ENCODE results near the gene KIF22.
"Not testable (repeated sequence)": the region's sequence is repeated elsewhere in the genome, so short reads cannot be mapped to it uniquely, and the experiment has no call there.

Gene KIF22

DNA sequence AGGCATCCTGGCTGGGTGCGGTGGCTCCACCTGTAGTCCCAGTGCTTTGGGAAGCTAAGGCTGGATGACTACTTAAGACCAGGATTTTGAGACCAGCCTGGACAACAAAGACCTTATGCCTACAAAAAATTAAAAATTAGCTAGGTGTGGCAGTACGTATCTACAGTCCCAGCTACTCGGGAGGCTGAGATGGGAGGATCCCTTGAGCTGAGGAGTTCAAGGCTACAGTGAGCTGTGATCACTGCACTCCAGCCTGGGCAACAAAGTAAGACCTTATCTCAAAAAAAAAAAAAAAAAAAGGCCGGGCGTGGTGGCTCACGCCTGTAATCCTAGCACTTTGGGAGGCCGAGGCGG lies 35.8 kb downstream of the KIF22 start:
- Histone ChIP-seq H3K27ac (ENCODE audit: low read length) (no peak overlapping the region), H3K4me1 (ENCODE audit: control insufficient read depth, insufficient read depth, low read length) (peaks cover 2% of the 10 kb centered on the region; the same call in 1 of the 2 replicates), H3K27me3 (ENCODE audit: control insufficient read depth, insufficient read depth, low read length) (no peaks in the 10 kb centered on the region), H3K9me3 (ENCODE audit: control insufficient read depth, insufficient read depth, low read length) (no peaks in the 10 kb centered on the region), H3K36me3 (ENCODE audit: control insufficient read depth, insufficient read depth, low read length) (no peaks in the 10 kb centered on the region), H3K4me3 (ENCODE audit: low read length) (no peak overlapping the region)
- DNase-seq (ENCODE audit: low read depth, low spot score), result no peak
- no CpG with 5 or more reads among the region's 8 CpGs for WGBS (ENCODE audit: insufficient coverage, insufficient read length)

DNA sequence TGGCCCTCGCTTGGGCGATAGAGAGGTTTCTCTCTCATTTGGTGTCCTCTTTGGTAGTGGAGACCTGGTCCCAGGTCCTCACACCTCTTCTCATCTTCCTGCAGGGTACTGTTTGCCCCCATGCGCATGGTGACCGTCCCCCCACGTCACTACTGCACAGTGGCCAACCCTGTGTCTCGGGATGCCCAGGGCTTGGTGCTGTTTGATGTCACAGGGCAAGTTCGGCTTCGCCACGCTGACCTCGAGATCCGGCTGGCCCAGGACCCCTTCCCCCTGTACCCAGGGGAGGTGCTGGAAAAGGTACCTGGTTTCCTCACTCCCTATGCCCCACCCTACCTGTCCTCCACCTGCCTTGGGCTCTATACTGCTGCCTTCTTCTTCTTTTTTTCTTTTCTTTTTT lies 40.2 kb downstream of the KIF22 start:
- Histone ChIP-seq H3K9me3 (ENCODE audit: control insufficient read depth, insufficient read depth, low read length) (no peaks in the 10 kb centered on the region), H3K4me3 (ENCODE audit: low read length) (no peak overlapping the region), H3K27ac (ENCODE audit: low read length) (no peak overlapping the region), H3K36me3 (ENCODE audit: control insufficient read depth, insufficient read depth, low read length) (no peaks in the 10 kb centered on the region), H3K4me1 (ENCODE audit: control insufficient read depth, insufficient read depth, low read length) (no peaks in the 10 kb centered on the region), H3K27me3 (ENCODE audit: control insufficient read depth, insufficient read depth, low read length) (no peaks in the 10 kb centered on the region)
- no CpG with 5 or more reads among the region's 11 CpGs for WGBS (ENCODE audit: insufficient coverage, insufficient read length)
- no peak for DNase-seq (ENCODE audit: low read depth, low spot score)

DNA sequence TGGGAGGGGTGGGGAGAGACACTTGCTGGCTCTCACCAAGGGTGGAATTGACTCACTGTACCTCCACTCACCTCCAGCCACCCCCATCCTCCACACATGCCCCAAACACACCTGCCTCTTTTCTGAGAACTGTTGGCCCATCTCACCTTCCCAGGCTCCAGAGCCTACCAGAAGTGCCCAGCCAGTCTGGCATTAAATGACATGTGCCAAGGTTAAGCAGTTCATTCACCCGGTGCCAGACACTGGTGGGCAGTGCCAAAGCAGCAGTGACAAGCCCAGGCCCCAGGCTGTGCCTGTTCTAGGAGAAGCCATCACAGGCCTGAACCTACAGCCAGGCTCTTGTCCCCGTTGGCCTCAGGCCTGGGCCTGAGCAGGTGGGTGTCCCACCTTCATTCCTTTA lies 40.9 kb downstream of the KIF22 start:
- no peak for DNase-seq (ENCODE audit: low read depth, low spot score)
- Histone ChIP-seq H3K9me3 (ENCODE audit: control insufficient read depth, insufficient read depth, low read length) (no peaks in the 10 kb centered on the region), H3K4me1 (ENCODE audit: control insufficient read depth, insufficient read depth, low read length) (no peaks in the 10 kb centered on the region), H3K27me3 (ENCODE audit: control insufficient read depth, insufficient read depth, low read length) (no peaks in the 10 kb centered on the region), H3K4me3 (ENCODE audit: low read length) (no peak overlapping the region), H3K27ac (ENCODE audit: low read length) (no peak overlapping the region), H3K36me3 (ENCODE audit: control insufficient read depth, insufficient read depth, low read length) (no peaks in the 10 kb centered on the region)
- WGBS (ENCODE audit: insufficient coverage, insufficient read length), result no CpG with 5 or more reads among the region's 2 CpGs

DNA sequence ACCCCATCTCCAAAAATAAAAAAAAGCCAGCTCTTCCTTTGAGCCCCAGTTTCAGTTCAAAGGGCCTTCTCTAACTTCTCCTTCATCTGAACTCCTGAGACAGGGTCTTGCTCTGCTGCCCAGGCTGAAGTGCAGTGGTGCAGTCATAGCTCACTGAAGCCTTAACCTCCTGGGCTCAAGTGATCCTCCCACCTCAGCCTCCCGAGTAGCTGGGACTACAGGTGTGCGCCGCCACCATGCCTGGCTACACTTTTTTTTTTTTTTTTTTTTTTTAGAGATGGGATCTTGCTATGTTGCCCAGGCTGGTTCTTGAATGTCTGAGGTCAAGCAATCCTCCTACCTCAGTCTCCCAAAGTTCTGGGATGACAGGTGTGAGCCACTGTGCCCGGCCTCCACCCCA lies 42.7 kb downstream of the KIF22 start:
- not testable (repeated sequence) for H3K27ac ChIP-seq (ENCODE audit: low read length); H3K27me3 ChIP-seq (ENCODE audit: control insufficient read depth, insufficient read depth, low read length); H3K4me1 ChIP-seq (ENCODE audit: control insufficient read depth, insufficient read depth, low read length); H3K9me3 ChIP-seq (ENCODE audit: control insufficient read depth, insufficient read depth, low read length); DNase-seq (ENCODE audit: low read depth, low spot score); H3K4me3 ChIP-seq (ENCODE audit: low read length); H3K36me3 ChIP-seq (ENCODE audit: control insufficient read depth, insufficient read depth, low read length)
- WGBS (ENCODE audit: insufficient coverage, insufficient read length), result no CpG with 5 or more reads among the region's 4 CpGs

DNA sequence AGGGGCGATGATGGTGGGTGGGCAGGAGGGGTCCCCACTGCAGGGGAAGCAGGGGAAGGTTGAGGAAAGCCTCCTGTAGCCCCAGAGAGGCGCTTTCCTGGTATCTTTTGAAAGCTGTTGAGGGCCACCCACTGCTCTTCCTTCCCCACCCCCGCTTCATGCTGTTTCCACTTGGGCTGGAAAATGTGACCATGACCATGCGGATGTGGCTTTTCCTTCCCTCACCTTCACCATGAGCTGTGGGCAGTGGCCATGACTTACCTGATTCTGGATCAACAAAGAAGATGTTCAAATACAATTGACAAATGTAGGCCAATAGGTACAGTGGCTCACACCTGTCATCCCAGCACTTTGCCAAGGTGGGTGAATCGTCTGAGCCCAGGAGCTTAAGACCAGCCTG lies 43.5 kb downstream of the KIF22 start:
- H3K9me3 ChIP-seq (ENCODE audit: control insufficient read depth, insufficient read depth, low read length), result no peaks in the 10 kb centered on the region
- WGBS (ENCODE audit: insufficient coverage, insufficient read length), result no CpG with 5 or more reads among the region's 5 CpGs
- H3K27ac ChIP-seq (ENCODE audit: low read length), result no peak overlapping the region
- H3K36me3 ChIP-seq (ENCODE audit: control insufficient read depth, insufficient read depth, low read length), result no peaks in the 10 kb centered on the region
- H3K27me3 ChIP-seq (ENCODE audit: control insufficient read depth, insufficient read depth, low read length), result no peaks in the 10 kb centered on the region
- no peak overlapping the region for H3K4me3 ChIP-seq (ENCODE audit: low read length)
- H3K4me1 ChIP-seq (ENCODE audit: control insufficient read depth, insufficient read depth, low read length), result no peaks in the 10 kb centered on the region
- DNase-seq (ENCODE audit: low read depth, low spot score), result no peak

DNA sequence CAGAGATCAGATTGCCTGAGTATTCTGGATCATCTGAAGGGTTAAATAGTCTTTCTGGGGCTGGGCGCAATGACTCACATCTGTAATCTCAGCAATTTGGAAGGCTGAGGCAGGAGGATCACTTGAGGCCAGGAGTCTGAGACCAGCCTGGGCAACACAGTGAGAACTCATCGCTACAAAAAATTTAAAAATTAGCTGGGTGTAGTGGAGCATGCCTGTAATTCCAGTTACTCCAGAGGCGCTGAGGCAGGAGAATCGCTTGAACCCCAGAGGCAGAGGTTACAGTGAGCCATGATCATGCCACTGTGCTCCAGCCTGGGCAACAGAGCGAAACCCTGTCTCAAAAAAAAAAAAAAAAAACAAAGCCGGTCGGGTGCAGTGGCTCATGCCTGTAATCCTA lies 45.4 kb downstream of the KIF22 start:
- Histone ChIP-seq H3K27me3 (ENCODE audit: control insufficient read depth, insufficient read depth, low read length) (no peaks in the 10 kb centered on the region), H3K27ac (ENCODE audit: low read length) (no peak overlapping the region), H3K36me3 (ENCODE audit: control insufficient read depth, insufficient read depth, low read length) (no peaks in the 10 kb centered on the region), H3K4me1 (ENCODE audit: control insufficient read depth, insufficient read depth, low read length) (no peaks in the 10 kb centered on the region), H3K4me3 (ENCODE audit: low read length) (no peak overlapping the region), H3K9me3 (ENCODE audit: control insufficient read depth, insufficient read depth, low read length) (no peaks in the 10 kb centered on the region)
- DNase-seq (ENCODE audit: low read depth, low spot score), result no peak
- no CpG with 5 or more reads among the region's 7 CpGs for WGBS (ENCODE audit: insufficient coverage, insufficient read length)

DNA sequence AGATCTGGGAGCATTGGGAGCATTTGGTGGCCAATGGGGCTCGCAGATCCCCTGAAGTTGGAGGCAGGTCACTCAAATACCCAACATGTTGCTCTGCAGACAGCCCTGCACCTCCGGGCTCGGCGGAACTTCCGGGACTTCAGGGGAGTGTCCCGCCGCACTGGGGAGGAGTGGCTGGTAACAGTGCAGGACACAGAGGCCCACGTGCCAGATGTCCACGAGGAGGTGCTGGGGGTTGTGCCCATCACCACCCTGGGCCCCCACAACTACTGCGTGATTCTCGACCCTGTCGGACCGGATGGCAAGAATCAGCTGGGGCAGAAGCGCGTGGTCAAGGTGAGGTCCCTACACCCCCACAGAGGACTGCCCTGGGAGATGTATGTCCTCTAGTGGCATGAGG lies 46.1 kb downstream of the KIF22 start:
- H3K4me3 ChIP-seq (ENCODE audit: low read length), result no peak overlapping the region
- no CpG with 5 or more reads among the region's 15 CpGs for WGBS (ENCODE audit: insufficient coverage, insufficient read length)
- H3K27ac ChIP-seq (ENCODE audit: low read length), result no peak overlapping the region
- no peaks in the 10 kb centered on the region for H3K27me3 ChIP-seq (ENCODE audit: control insufficient read depth, insufficient read depth, low read length)
- no peaks in the 10 kb centered on the region for H3K4me1 ChIP-seq (ENCODE audit: control insufficient read depth, insufficient read depth, low read length)
- no peak for DNase-seq (ENCODE audit: low read depth, low spot score)
- no peaks in the 10 kb centered on the region for H3K36me3 ChIP-seq (ENCODE audit: control insufficient read depth, insufficient read depth, low read length)
- H3K9me3 ChIP-seq (ENCODE audit: control insufficient read depth, insufficient read depth, low read length), result no peaks in the 10 kb centered on the region

DNA sequence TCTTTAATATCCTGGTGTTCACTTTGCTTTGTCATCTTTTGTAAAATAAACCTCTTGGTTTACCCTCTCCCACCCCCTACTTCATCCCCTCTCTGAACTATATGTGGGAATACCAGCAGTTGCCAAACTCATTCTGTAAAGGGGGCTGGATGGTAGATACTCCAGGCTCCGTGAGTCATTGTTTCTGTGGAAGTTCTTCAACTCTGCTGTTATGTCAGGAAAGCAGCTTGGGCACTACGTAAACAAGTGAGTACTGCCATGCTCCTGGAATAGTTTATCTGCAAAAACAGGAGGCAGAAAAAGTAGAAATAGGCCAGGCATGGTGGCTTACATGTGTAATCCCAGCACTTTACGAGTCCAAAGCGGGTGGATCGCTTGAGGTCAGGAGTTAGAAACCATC lies 47.3 kb downstream of the KIF22 start:
- Histone ChIP-seq H3K36me3 (ENCODE audit: control insufficient read depth, insufficient read depth, low read length) (no peaks in the 10 kb centered on the region), H3K27me3 (ENCODE audit: control insufficient read depth, insufficient read depth, low read length) (no peaks in the 10 kb centered on the region), H3K4me3 (ENCODE audit: low read length) (no peak overlapping the region), H3K27ac (ENCODE audit: low read length) (no peak overlapping the region), H3K9me3 (ENCODE audit: control insufficient read depth, insufficient read depth, low read length) (no peaks in the 10 kb centered on the region), H3K4me1 (ENCODE audit: control insufficient read depth, insufficient read depth, low read length) (no peaks in the 10 kb centered on the region)
- WGBS (ENCODE audit: insufficient coverage, insufficient read length), result no CpG with 5 or more reads among the region's 5 CpGs
- no peak for DNase-seq (ENCODE audit: low read depth, low spot score)

DNA sequence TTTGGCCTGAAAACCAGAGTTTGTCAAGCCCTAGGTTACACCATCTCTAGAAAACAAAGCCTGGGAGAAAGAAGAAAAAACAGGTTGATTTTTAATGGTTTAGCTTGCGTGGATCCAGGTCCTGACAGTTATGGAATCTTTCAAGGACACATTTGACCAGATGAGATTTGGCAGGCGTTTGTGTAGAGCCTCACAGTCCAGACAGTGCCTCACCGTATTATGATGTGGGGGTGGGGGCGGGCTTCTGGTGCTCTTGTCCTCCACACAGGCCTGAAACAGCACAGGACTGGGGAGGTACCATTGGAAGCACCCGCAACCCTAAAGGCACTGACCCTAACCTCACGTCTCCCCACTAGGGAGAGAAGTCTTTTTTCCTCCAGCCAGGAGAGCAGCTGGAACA lies 49.3 kb downstream of the KIF22 start:
- no peaks in the 10 kb centered on the region for H3K4me1 ChIP-seq (ENCODE audit: control insufficient read depth, insufficient read depth, low read length)
- no peaks in the 10 kb centered on the region for H3K36me3 ChIP-seq (ENCODE audit: control insufficient read depth, insufficient read depth, low read length)
- WGBS (ENCODE audit: insufficient coverage, insufficient read length), result no CpG with 5 or more reads among the region's 6 CpGs
- H3K27ac ChIP-seq (ENCODE audit: low read length), result no peak overlapping the region
- H3K4me3 ChIP-seq (ENCODE audit: low read length), result no peak overlapping the region
- no peak for DNase-seq (ENCODE audit: low read depth, low spot score)
- H3K9me3 ChIP-seq (ENCODE audit: control insufficient read depth, insufficient read depth, low read length), result no peaks in the 10 kb centered on the region
- H3K27me3 ChIP-seq (ENCODE audit: control insufficient read depth, insufficient read depth, low read length), result no peaks in the 10 kb centered on the region

DNA sequence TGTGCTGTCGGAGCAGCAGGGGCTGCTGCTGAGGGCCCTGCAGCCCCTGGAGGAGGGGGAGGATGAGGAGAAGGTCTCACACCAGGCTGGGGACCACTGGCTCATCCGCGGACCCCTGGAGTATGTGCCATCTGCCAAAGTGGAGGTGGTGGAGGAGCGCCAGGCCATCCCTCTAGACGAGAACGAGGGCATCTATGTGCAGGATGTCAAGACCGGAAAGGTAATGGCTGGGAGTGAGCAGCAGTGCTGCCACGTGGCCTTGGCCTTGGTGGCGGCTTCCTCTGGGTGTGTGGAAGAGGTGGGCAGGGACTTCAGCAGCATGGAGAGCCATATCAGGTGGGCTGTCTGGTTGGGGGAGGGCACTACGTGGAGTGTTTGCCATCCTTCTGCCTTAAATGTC lies 49.7 kb downstream of the KIF22 start:
- Histone ChIP-seq H3K36me3 (ENCODE audit: control insufficient read depth, insufficient read depth, low read length) (no peaks in the 10 kb centered on the region), H3K27ac (ENCODE audit: low read length) (no peak overlapping the region), H3K27me3 (ENCODE audit: control insufficient read depth, insufficient read depth, low read length) (no peaks in the 10 kb centered on the region), H3K4me3 (ENCODE audit: low read length) (no peak overlapping the region), H3K4me1 (ENCODE audit: control insufficient read depth, insufficient read depth, low read length) (no peaks in the 10 kb centered on the region), H3K9me3 (ENCODE audit: control insufficient read depth, insufficient read depth, low read length) (no peaks in the 10 kb centered on the region)
- no CpG with 5 or more reads among the region's 10 CpGs for WGBS (ENCODE audit: insufficient coverage, insufficient read length)
- no peak for DNase-seq (ENCODE audit: low read depth, low spot score)

DNA sequence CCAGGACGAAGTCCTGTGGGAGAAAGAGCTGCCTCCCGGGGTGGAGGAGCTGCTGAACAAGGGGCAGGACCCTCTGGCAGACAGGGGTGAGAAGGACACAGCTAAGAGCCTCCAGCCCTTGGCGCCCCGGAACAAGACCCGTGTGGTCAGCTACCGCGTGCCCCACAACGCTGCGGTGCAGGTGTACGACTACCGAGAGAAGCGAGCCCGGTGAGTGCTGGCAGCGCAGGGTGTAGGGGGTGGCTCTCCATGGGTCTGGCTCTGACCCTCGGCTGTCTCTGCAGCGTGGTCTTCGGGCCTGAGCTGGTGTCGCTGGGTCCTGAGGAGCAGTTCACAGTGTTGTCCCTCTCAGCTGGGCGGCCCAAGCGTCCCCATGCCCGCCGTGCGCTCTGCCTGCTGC lies 51.1 kb downstream of the KIF22 start:
- Histone ChIP-seq H3K9me3 (ENCODE audit: control insufficient read depth, insufficient read depth, low read length) (no peaks in the 10 kb centered on the region), H3K27ac (ENCODE audit: low read length) (no peak overlapping the region), H3K4me3 (ENCODE audit: low read length) (no peak overlapping the region), H3K36me3 (ENCODE audit: control insufficient read depth, insufficient read depth, low read length) (no peaks in the 10 kb centered on the region), H3K4me1 (ENCODE audit: control insufficient read depth, insufficient read depth, low read length) (no peaks in the 10 kb centered on the region), H3K27me3 (ENCODE audit: control insufficient read depth, insufficient read depth, low read length) (no peaks in the 10 kb centered on the region)
- whole genome bisulfite sequencing (ENCODE audit: insufficient coverage, insufficient read length), result no CpG with 5 or more reads among the region's 23 CpGs
- no peak for DNase-seq (ENCODE audit: low read depth, low spot score)

Measured in iPS DF 6.9 (cell line).